HG02610 (cell line): ENCODE results near the gene MEG3.

Source experiments
- ATAC-seq: cut with Tn5 transposase; IDR thresholded peaks from one replicate; pipeline ENCODE4 v1.9.1; 2021; ENCODE audit warnings: mild to moderate bottlenecking, moderate library complexity; ENCODE audit not compliant: unreplicated experiment

The MEG3 gene

DNA sequence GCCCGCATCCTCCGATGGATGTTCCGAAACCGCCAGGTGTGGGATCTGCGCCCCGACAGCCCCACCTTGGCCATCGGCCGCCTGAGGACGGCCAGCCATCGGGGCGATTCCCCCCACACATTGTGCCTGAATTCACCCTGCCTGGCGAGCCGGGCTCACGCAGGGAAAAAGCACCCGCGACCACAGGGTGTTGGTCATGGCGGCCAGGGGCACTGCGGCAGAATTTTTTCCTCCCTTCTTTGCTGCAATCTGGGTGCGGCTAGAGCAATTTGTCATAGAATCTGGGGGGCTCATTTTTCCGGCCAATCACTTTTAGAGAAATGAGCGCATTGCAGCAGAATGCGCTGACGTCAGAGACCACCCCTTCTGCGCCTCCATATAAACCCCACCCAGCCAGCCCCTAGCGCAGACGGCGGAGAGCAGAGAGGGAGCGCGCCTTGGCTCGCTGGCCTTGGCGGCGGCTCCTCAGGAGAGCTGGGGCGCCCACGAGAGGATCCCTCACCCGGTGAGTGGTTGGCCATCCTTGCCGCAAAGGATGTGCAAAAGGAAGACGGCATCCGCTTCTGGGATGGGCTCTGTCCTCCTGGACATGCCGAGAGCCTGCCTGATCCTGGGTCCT is at the start of gene MEG3:
MEG3 (plus strand) TSS at position 406 of the 619 bp plus-strand sequence.
- no peak for ATAC-seq

DNA sequence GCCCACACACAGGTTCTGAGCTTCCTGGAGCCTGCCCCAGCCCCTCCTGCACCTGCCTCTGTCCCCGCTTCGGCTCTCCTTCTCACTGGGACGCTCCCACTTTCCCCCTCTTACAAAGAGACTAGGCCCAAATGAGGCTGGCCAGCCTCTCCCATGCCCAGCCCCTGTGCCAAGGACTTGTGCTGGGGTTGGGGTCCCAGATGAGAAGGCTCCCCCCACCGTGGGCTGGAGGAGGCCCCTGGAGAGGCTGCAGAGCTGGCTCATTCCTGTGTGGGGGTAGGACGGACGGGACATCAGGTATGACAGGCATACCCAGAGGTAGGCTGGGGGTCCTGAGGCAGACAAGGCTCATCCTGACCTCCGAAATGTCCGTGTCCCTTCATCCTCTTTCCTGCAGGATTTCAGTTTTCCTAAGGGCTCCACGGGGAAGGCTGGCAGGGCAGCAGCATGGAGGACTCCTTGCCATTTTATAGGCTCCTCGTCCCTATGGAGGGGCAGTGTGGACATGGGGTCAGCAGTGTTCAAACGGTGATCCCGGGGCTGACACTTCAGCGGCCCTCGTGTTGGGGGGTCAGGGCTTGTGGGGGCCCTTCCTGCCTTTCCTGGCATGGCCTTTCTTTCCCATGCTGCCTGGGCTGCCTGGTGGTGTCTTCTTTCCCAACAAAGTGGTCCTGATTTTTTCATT is 49.1 kb upstream of the MEG3 start:
- no peak for ATAC-seq

DNA sequence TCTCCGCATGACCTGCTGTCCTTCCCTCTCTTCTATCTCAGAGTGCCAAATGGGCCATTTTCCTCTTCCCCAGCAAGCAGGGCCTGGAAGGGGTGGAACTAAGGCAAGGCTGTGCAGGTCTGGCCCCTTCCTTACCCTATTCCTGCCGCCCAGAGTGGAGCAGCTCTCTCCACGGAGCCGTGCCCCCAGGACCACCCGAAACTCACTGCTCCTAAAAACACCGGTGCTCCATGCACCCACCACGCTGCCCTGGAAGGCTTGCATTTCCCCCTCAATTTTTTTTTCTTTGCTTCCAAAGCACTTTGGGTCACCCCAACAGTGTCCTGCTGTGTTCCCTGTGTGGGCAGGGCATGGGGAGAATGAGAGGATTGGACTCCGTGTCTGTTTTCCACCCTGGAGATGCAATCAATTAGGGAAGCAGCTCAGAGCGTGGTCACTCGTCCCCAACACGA is 48.5 kb upstream of the MEG3 start:
- no peak for ATAC-seq

DNA sequence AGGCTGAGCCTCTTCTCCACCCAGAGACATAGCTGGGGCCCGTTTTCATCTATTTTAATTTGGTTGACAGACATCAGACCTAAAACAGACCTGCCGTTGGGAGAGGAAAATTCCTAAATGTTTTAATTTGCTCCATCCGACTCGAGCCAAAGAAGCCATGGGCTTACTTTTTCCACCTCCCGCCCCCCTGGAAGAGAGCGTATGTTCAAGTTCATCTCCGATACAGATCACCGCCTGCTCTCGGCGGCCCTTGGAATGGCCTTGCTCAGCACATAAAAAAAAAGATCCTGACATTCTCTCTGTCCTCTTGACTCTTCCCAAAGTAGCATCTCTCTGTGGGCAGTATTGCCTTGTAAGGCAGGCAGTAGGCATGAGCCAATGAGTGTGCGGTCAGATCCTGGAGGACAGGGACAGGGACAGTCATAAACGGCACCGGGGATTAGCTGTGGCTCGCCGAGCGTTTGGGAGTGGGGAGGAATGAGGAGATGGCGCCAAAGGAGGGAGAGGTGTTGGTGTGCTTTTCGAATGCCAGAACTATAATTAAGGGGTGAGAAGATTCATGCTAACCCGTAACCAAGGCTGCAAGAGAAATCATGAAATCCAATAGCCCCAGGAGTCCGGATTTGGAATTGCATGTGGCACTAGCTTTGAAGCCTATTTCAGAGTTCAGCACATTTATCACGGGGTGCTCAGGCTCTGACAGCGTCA is 47.9 kb upstream of the MEG3 start:
- ATAC-seq = no peak

DNA sequence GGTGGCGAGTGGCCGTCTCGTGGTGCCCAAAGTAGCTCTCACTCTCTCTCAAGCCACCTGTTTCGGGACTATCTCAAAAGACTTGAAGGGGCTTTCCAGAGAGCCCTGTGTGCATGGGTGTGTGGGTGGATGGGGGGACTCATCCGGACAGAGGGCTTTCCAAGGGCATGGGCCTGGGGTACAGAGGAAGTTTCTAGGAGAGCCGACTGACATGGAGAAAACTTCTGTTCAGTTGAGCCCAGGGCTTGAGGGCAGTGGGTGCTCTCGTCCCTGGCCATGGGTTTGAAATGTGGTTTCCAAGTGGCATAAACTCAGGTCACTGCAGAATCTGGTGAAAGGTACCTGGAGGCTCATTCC is 47.4 kb upstream of the MEG3 start:
- ATAC-seq = no peak

DNA sequence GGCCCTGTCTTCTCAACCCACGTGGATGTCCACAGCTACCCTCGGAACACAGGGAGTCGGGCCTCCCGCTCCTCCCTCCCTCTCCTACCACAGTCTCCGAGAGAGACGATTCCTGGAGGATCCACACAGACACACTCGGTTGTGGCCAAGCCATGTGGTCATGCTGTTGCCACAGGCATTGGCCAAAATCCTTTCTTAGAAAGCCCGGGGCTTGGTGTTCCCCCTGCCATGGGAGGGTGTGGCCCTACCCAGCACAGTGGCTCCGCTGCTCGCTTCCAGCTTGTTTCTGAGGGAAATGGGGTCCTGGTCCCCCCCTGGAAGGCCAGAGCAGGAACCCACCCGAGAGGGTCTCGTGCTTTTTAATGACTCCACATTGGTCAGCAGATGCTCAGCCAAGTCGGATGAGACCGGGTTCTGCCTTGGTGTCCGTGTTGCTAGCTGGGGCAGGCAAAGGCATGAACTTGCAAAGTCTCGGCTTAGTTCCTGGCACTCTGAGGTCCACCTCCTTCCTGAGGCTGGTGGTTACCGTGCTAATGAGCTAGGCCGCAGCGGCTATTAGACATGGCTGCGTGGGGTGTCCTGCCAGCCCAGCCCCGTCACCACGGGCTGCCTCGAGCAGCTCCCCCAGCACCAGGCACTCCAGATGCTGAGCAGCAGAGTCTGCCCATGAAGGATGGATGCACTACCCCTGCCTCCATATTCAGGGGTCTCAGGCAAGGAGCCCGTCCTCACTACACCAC is 46.8 kb upstream of the MEG3 start:
- ATAC-seq = no peak

DNA sequence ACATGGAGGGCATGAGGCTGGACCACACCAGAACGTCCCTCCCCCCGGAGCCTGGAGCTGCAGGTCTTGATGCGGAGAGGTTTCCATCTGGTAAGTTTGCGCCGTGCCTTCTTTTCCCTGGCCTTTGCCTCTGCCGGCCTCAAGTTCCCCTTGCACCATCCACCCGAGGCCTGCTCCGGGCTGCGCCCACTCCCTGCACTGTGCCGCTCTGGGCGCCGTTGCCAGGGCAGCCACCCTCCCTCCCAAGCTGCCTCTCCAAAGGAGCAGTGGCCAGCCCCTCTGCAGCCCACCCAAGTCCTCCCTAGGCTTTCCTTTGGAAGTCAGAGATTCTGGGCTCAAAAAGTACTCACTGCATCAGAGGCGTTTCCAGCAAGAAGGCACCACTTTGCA is 46.2 kb upstream of the MEG3 start:
- ATAC-seq = no peak

DNA sequence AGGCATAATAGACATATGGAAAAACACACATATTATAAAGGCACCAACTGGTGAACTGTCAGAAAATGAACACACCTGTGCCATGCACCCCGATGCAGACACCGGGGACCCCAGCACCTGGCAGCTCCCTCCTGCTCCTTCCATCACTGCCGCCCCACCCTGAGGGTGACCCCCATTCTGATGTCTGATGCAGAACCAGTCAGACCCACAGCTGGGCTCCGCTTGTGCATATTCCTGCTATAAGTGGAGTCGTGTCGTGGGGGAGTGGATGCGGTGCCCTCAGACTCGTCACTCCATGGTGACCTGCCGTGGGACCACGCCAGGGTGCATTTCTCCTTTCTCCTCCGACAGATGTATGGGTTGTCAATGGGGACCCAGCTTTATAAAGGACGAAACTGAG is 45.7 kb upstream of the MEG3 start:
- ATAC-seq = no peak

DNA sequence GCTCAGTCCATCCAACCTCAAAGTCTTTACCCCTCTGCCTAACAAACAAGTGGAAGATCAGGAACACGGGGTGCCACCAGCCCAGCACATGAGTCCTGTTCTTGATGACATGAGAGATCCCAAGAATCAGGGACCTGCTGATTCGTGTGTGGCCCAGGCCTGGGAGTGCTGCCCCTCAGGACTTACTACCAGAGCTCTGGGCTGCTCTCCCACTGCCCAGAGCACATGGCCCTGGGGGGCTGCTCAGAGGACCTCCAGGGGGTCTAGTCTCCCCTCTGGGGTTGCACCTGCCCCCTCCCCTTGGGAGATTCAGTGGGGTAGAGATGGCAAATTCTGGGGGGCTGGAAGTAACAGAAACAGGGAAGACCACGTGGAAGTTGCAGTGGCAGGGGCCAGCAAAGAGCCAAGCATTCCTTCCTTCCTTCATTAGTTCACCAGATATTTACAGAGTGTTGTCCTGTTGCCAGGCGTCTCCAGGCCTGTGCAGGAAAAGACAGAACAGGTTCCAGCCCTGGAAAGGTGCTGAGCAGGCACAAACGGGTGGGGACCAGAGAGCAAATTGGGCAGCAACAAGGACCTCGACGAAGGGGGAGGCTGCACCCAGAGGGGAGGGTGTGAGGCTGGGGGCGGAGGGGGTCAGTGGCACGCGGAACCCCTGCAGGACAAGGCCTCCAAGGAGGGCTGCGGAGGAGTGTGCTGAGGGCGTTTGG is 45.1 kb upstream of the MEG3 start:
- ATAC-seq = no peak

DNA sequence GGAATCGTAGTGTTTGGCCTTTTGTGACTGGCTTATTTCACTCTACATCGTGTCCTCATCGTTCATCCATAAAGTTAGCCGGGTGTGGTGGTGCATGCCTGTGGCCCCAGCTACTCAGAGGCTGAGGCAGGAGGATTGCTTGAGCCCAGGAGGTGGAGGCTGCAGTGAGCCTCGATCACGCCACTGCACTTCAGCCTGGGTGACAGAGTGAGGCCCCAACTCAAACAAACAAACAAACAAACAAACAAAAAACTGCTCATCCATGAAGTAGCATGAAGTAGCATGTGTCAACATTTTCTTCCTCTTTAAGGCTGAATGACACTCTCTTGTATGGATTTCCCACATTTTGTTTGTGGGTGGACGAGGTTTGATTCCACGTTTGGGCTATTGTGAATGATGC is 44.0 kb upstream of the MEG3 start:
- ATAC-seq = no peak

DNA sequence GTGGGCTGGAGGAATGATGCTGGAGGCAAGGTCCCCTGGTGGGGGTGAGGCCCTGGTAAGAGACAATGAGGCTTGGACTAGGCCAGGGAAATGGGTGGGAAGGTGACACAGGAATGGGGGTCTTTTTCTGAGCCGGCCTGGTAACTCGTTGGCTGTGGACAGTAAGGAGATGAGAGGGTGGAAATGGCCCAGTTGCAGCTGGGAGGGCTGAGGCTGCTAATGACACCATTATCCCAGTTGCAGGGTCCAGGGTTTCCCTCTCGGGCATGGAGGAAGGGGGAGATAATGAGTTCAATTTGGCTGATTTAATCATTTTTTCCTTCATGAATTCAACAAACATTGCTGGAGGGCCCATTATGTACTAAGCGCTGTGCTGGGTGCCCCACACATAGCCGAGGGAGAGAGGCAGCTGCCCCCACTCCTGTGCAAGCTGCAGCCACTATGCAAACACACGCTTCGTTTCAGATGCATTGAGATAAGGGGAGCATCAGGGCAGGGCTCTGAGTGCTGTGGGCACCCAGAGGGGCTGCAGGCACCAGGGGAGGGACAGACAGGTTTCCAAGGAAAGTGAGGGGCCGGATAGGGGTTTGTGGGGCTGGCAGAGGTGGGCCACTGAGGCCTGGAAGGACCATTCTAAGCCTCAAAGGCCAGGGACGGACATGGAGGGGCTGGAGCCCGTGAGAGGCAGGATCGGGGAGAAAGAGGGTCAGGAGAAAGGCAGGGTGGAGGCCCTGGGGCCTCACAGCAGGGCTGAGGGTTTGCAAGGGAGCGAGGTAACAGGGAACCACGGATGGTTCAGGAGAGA is 43.2 kb upstream of the MEG3 start:
- no peak for ATAC-seq

DNA sequence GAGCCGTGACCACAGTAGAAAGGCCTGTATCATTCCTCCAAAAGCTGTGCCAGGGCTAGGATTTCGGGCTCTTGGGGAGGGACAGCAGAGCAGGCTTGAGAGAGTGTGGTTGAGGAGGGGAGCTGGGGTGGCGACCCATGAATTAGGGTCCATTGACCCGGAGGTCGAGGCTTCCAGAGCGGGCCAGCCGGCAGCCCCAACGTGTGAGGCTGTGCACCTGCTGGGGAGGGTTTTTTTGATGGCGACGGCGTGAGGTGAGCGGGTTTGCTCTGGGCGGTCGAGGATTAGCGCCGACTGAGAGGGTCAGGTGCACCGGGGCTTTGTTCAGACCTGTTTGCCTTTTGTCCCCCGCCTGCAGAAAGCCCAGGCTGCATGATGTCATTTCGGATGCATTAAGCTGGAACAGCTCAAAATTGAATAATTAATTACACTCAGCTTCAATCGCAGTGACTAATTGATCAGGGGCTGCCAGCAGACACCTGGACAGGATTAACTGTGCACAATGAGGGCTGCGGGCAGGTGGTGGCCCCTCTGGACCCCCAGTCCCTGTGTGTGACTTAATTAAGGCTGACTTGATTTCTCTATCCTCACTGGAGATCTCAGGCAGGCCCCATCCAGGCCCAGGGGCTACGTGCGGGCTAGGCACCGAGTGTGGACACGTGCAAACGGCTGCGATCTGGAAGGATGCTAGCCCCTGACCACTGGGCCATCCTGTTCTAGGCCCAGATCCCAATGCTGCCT is 42.1 kb upstream of the MEG3 start:
- no peak for ATAC-seq

DNA sequence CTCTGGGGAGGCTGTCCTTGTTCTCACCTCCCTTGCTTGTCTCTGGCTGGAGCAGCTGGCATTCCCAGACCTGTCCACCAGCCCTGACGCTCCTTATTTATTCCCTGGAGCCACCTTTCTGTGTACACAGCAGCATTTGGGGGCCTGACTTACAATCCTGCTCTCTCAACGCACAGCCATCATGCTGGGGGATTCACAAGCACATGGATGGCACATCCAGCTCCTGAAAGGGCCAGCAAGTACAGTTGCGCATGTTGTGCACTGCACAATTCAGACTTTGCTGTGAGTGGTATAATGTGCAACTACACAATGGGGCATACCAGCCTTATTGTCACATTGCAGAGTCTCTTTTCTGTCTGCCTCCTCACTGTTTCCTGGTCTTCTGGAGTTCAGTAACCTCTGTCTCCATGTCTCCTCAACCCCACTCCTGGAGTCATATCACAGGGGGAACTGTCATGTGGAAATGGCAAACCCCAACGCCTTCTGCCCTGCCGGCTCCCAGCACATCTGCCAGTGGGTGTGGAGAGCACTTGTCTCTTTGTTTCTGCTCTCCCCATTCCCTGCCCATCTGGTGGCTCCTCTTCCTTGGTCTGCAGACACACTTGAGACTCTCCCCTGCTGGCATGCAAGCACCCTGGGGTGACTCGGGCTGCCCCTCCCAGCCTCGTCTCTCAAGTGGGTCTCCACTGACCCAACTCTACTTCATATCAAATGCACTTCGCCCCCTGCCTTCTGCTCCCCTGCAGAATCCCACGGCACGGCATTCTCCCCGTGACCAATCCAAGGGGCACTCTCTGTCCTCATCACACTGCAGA is 41.2 kb upstream of the MEG3 start:
- ATAC-seq = no peak

DNA sequence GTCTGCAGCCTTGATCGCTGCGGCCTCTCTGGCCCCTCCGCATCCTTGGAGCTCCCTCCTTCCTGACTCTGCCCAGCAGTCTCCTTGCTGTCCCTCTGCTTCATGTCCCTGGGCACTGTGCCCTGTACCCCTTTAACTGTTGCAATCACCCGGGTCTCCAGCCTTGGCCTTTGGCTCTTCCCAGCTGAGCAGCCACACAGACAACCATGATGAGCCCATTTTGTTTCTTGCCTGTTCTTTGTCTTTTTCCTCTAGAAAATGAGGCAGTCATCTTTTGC is 40.6 kb upstream of the MEG3 start:
- no peak for ATAC-seq

DNA sequence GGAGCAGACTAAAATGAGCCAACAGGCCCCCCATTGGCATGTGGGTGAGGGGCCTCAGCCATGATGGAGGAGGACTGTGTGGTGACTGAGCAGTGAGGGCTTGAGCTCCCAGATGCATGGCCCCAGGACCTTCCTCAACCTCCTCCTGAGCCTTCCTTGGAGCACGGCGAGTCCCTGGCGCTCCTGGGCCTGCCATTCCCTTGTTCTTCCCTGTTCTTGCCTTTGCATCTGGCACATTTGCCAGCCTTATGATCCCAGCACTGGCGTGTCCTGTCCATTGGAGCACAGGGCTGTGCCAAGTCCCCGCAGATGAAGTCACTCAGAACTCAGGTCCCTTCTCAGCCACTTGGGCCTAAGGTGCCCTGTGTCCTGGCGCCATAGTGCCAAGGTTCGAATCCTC is 40.3 kb upstream of the MEG3 start:
- no peak for ATAC-seq

DNA sequence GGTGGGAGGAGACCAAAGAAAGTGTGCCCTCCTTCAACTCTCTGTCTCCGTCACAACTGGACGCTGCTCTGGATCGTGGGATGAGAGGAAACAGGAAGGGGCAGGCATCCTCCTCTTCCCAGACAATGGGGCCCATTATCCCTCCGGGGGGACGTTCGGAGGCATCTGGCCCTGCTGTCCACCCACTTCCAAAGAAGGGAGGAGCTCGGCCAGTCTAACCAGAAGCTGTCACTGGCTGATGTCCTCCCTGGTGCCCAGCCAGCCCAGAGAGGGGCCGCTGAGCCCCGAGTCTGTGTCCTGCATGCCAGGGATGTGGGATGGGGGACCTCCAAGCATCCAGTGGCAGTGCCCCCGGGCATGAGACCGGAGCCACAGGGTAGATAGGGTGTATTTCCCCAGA is 39.8 kb upstream of the MEG3 start:
- ATAC-seq = no peak

DNA sequence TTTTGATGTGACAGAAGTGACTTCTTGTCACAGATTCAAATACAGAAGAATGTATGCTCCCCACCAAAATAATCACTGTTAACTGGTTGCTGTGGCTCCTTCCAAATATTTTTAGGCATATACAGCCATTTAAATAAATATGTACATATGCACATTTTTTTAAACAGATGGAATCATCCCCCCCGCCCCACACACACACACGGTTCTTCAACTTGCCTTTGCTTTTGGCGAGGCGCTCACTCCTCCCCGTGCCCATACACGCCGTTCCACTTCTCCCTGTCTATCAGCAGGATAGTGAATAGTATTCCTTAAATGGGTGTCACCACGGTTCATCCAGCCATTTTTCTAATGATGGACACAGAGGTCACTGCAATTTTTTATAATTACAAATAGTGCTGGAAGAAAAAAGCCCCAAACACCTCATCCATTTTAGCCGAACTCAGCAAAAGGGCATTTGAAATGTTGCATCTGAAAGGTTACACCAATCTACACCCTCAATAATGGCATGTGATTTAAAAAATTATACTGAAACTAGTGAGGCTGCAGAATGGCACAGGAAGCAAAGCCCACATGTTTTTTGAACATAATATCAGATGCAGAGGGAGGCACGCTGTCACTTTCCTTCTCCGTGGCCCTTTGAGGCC is 39.2 kb upstream of the MEG3 start:
- ATAC-seq = no peak

DNA sequence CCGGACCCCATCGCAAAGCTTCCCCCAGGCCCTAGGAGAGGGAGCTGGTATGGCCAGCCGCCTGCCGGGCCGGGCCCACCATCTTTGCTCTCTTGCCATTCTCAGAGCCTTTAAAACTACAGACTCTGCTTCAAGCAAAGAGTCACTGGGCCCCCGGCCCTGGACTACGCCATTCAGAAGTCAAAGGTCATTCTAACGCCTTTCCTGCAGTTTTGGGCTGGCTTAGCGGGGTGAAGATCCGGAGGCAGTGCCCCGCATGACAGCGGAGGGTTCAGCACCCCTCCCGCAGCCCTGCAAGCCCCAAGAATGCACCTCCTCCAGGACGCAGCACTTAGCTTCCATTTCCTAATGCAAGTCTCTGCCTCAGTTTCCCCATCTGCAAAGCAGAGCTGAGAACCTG is 38.3 kb upstream of the MEG3 start:
- no peak for ATAC-seq
